ENCODE data around the gene METTL25B. TPM values are rescaled to one million over a fixed set of nuclear protein-coding genes. Genes with fewer than 3 reads are reported as not detected.

METTL25B gene
- total RNA-seq, 1 donor from 2014 or later: 13.0 TPM

- Histone ChIP-seq H3K36me3 (ENCODE audit: control insufficient read depth, insufficient read depth, low read length) (peaks cover 5% of the 10 kb centered on the region), H3K27me3 (ENCODE audit: control insufficient read depth, insufficient read depth, low read length) (no peaks in the 10 kb centered on the region), H3K4me3 (ENCODE audit: low read depth, low read length) (no peak overlapping the region)
- DNase-seq (ENCODE audit: low read depth): no peak
- TF ChIP-seq, protein P1, sequence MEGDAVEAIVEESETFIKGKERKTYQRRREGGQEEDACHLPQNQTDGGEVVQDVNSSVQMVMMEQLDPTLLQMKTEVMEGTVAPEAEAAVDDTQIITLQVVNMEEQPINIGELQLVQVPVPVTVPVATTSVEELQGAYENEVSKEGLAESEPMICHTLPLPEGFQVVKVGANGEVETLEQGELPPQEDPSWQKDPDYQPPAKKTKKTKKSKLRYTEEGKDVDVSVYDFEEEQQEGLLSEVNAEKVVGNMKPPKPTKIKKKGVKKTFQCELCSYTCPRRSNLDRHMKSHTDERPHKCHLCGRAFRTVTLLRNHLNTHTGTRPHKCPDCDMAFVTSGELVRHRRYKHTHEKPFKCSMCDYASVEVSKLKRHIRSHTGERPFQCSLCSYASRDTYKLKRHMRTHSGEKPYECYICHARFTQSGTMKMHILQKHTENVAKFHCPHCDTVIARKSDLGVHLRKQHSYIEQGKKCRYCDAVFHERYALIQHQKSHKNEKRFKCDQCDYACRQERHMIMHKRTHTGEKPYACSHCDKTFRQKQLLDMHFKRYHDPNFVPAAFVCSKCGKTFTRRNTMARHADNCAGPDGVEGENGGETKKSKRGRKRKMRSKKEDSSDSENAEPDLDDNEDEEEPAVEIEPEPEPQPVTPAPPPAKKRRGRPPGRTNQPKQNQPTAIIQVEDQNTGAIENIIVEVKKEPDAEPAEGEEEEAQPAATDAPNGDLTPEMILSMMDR (IDR thresholded peaks at IDR 0.05; ENCODE audit: insufficient read depth, low read length, poor library complexity, severe bottlenecking): no peak
Observed at GRCh38 chr1:156742801-156743200, 14.5 kb downstream of the METTL25B start.

DNA sequence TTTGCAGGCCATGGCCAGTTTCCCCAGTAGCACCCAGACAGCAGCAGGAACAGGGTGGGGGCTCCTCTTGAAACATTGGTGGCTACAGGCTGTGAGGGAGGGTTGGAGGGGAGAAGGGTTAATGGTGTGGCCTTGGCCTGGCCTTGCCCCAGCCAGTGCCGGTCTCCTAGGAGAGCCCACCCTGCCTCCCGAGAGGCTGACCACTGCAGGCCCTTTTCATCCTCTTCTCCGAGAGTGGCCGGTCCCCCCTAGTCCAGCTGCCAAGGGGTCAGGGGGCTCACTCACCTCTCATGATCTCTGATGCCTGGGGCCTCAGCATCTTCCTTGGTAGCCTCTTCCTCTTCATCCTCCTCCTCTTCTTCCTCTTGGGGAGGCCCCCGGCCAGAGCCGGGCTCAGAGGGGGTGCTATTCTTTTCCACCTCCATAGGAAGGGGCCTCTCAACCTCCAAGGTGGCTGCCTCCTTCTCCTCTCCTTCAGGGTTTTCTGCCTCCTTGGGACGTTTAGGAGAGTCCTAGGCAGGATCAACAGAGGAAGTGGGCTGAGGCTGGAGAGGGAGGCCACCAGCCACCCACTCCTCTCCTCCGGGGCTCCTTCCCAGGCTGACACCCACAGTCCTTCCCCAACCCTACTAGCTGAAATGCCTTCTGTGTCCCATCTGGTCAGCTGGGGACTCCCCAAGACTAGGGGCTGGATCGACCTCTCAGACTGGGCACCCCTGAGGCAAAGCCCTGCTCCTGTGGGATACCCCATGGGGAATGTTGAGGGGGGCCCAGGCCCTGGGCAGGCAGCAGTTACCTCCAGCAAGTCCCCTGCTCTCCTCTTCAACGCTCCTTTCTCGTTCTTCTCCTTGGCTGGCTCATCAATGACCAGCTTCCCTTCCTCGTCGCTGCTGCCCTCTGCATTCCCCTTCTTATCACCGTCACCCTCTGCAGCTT lies 15.4 kb downstream of the METTL25B start:
- Histone ChIP-seq H3K36me3 (ENCODE audit: control insufficient read depth, insufficient read depth, low read length) (peaks cover 3% of the 10 kb centered on the region), H3K27me3 (ENCODE audit: control insufficient read depth, insufficient read depth, low read length) (no peaks in the 10 kb centered on the region), H3K4me3 (ENCODE audit: low read depth, low read length) (no peak overlapping the region)
- DNase-seq (ENCODE audit: low read depth): no peak
- TF ChIP-seq, protein P1 (IDR thresholded peaks at IDR 0.05; ENCODE audit: insufficient read depth, low read length, poor library complexity, severe bottlenecking): no peak

DNA sequence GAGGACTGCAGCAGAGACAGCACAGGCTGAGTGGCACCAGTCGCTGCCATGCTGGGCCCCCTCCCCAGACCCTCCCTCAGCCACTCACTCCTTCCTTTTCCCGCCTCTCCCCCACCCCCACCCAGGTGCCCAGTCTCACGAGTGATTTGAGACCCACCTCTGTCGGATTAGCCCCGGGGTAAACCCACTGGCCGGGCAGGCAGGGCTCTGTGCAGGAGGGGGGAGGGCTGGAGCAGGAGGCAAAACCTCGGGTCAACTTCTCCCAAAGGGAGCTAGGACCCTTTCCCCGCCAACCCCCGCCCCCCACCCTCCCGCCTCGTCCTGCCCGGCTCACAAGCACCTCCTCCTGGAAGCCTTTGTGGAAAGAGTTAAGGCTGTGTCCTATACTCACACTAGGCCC lies 16.1 kb downstream of the METTL25B start:
- Histone ChIP-seq H3K27me3 (ENCODE audit: control insufficient read depth, insufficient read depth, low read length) (no peaks in the 10 kb centered on the region), H3K36me3 (ENCODE audit: control insufficient read depth, insufficient read depth, low read length) (peaks cover 3% of the 10 kb centered on the region), H3K4me3 (ENCODE audit: low read depth, low read length) (no peak overlapping the region)
- DNase-seq (ENCODE audit: low read depth): no peak
- TF ChIP-seq, protein P1 (IDR thresholded peaks at IDR 0.05; ENCODE audit: insufficient read depth, low read length, poor library complexity, severe bottlenecking): no peak

DNA sequence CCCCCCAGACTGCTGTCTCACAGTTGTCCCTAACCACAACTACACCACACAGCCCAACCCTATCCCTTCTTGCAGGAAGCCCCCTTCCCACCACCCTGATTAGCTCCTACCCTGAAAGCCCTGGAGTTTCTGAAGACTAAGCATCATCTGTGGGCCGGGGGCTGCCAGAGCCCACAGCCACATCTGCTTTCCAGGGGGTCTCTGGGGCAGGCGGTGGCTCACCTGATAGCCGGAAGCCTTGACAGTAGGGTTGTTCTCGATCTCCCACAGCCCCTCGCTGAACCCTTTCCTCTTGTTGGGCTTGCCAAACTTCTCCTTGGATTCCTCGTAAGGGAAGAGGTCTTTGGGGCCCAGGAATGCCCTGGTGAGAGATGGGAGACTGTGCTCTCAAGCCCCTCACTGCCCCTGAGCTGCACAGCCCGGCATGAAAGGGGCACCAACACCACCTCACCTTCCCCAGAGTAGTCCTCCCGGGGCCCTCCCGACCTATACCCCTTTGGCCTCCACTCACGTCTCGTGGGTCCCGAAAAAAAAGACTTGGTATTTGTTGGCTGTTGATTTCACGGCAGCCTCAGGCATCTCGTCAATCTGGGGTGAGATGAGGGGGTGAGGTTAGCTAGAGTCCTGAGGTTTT lies 16.6 kb downstream of the METTL25B start:
- TF ChIP-seq, protein P1 (IDR thresholded peaks at IDR 0.05; ENCODE audit: insufficient read depth, low read length, poor library complexity, severe bottlenecking): no peak
- H3K36me3 ChIP-seq (ENCODE audit: control insufficient read depth, insufficient read depth, low read length): peaks cover 3% of the 10 kb centered on the region
- H3K27me3 ChIP-seq (ENCODE audit: control insufficient read depth, insufficient read depth, low read length): no peaks in the 10 kb centered on the region
- H3K4me3 ChIP-seq (ENCODE audit: low read depth, low read length): no peak overlapping the region
- no peak for DNase-seq (ENCODE audit: low read depth)

GRCh38 chr1:156745881-156746280 lies 17.6 kb downstream of the METTL25B start:
- Histone ChIP-seq H3K4me3 (ENCODE audit: low read depth, low read length) (no peak overlapping the region), H3K36me3 (ENCODE audit: control insufficient read depth, insufficient read depth, low read length) (peaks cover 3% of the 10 kb centered on the region), H3K27me3 (ENCODE audit: control insufficient read depth, insufficient read depth, low read length) (no peaks in the 10 kb centered on the region)
- TF ChIP-seq, protein P1 (IDR thresholded peaks at IDR 0.05; ENCODE audit: insufficient read depth, low read length, poor library complexity, severe bottlenecking): no peak
- no peak for DNase-seq (ENCODE audit: low read depth)
